ENCODE measurements around the gene HMCN2. TPM values are rescaled to one million over a fixed set of nuclear protein-coding genes. Genes with fewer than 3 reads are reported as not detected.

Gene HMCN2
- total RNA-seq, 1 donor from 2014 or later: 5.8 TPM

DNA sequence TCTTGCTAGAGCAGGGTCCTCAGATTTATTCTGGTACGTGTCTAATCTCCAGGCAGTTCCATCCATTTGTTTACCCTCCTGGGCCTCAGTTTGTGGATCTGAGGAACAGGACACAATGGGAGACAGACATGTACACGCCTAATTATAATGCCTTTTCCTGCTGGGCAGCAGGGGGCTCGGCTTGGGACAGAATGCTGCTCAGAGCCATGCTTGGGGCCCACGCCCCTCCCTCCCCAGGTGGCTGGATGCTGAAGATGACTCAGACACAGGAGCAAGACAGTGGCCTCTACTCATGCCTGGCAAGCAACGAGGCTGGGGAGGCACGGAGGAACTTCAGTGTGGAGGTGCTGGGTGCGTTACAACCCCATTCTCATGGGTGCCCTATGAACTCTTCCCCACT is 106.5 kb downstream of the HMCN2 start:
- no peak for DNase-seq (ENCODE audit: low spot score in 2 of 2, unreplicated experiment in 2 of 2)
- Mint-ChIP-seq H3K4me3 (no peak overlapping the region), H3K27ac (no peak overlapping the region), H3K36me3 (no peaks in the 10 kb centered on the region), H3K27me3 (ENCODE audit: low read depth) (peaks cover 1% of the 10 kb centered on the region), H3K9me3 (no peaks in the 10 kb centered on the region), H3K4me1 (no peaks in the 10 kb centered on the region)
- TF ChIP-seq, protein P1, sequence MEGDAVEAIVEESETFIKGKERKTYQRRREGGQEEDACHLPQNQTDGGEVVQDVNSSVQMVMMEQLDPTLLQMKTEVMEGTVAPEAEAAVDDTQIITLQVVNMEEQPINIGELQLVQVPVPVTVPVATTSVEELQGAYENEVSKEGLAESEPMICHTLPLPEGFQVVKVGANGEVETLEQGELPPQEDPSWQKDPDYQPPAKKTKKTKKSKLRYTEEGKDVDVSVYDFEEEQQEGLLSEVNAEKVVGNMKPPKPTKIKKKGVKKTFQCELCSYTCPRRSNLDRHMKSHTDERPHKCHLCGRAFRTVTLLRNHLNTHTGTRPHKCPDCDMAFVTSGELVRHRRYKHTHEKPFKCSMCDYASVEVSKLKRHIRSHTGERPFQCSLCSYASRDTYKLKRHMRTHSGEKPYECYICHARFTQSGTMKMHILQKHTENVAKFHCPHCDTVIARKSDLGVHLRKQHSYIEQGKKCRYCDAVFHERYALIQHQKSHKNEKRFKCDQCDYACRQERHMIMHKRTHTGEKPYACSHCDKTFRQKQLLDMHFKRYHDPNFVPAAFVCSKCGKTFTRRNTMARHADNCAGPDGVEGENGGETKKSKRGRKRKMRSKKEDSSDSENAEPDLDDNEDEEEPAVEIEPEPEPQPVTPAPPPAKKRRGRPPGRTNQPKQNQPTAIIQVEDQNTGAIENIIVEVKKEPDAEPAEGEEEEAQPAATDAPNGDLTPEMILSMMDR (IDR thresholded peaks at IDR 0.05; ENCODE audit: unreplicated experiment): no peak

DNA sequence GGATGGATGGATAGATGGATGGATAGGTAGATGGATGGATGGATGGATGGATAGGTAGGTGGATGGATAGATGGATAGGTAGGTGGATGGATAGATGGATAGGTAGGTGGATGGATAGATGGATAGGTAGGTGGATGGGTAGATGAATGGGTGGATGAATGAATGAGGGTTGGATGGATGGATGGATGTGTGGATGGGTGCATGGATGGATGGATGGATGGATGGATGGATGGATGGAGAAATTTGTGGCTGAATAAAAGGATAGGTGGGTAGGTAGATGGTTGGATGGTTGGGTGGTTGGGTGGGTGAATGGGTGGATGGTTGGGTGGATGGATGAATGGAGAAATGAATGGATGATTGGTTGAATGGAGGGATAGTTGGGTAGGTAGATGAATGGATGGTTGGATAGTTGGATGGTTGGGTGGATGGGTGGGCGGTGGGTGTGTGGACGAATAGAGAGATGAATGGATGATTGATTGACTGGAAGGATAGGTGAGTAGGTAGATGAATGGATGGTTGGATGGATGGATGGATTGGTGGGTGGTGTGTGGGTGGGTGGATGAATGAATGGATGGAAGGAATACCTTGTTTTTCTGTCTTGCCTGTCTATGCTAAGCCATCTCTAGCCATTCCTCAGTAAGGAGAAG is 108.2 kb downstream of the HMCN2 start:
- TF ChIP-seq, protein P1 (IDR thresholded peaks at IDR 0.05; ENCODE audit: unreplicated experiment): no peak
- DNase-seq (ENCODE audit: low spot score in 2 of 2, unreplicated experiment in 2 of 2): no peak
- no peak overlapping the region for H3K4me3 Mint-ChIP-seq
- no peaks in the 10 kb centered on the region for H3K9me3 Mint-ChIP-seq
- no peaks in the 10 kb centered on the region for H3K4me1 Mint-ChIP-seq
- H3K27me3 Mint-ChIP-seq (ENCODE audit: low read depth): no peaks in the 10 kb centered on the region
- no peaks in the 10 kb centered on the region for H3K36me3 Mint-ChIP-seq
- H3K27ac Mint-ChIP-seq: no peak overlapping the region

DNA sequence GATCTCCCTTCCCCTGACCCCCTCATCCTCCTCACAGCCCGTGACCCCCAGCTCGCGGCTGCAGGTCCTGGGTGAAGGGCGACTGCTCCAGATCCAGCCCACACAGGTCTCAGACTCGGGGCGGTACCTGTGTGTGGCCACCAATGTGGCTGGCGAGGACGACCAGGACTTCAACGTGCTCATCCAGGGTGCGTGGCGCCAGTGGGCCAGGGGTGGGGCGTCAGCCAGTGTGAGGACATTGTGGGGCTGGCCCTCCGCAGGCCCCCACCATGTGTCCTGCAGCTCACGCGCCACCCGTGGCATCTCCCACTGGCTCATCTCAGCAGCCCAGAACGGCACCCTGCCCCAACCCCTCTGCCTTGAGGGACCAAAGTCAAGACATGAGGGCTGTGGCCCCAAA is 112.1 kb downstream of the HMCN2 start:
- Mint-ChIP-seq H3K27me3 (ENCODE audit: low read depth) (no peaks in the 10 kb centered on the region), H3K4me3 (no peak overlapping the region), H3K27ac (no peak overlapping the region), H3K36me3 (no peaks in the 10 kb centered on the region), H3K9me3 (no peaks in the 10 kb centered on the region), H3K4me1 (no peaks in the 10 kb centered on the region)
- TF ChIP-seq, protein P1 (IDR thresholded peaks at IDR 0.05; ENCODE audit: unreplicated experiment): no peak
- DNase-seq (ENCODE audit: low spot score in 2 of 2, unreplicated experiment in 2 of 2): no peak

DNA sequence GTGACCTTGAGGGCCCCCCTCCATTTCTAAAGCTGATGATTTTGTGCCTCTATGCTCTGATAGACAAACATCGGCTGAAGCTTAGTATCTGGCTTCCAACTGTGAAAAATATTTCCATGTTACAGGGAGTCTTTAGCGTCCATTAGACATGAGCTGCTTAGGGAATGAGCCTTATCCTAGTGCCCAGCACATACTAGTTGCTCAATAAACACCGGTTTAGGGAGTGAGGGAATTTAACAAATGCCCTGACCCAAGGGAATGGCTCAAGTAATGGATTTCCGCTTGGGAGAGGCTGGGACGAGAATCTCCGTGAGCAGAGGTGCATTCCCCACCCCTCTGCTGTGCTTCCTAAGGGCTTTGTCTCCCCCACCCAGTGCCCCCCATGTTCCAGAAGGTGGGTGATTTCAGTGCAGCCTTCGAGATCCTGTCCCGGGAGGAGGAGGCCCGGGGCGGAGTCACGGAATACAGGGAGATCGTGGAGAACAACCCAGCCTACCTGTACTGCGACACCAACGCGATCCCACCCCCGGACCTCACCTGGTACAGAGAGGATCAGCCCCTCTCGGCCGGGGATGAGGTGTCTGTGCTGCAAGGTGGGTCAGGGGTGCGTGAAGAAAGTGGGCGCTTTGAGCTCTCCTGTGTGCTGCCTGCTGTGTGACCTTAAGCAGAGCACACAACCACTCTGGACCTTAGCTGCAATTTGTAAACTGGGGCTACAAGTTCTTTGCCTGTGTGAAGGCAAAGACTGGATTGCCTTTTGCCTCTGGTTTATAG is 113.5 kb downstream of the HMCN2 start:
- DNase-seq (ENCODE audit: low spot score in 2 of 2, unreplicated experiment in 2 of 2): no peak
- no peak overlapping the region for H3K4me3 Mint-ChIP-seq
- H3K36me3 Mint-ChIP-seq: no peaks in the 10 kb centered on the region
- H3K27ac Mint-ChIP-seq: no peak overlapping the region
- H3K27me3 Mint-ChIP-seq (ENCODE audit: low read depth): no peaks in the 10 kb centered on the region
- no peaks in the 10 kb centered on the region for H3K4me1 Mint-ChIP-seq
- no peaks in the 10 kb centered on the region for H3K9me3 Mint-ChIP-seq
- TF ChIP-seq, protein P1 (IDR thresholded peaks at IDR 0.05; ENCODE audit: unreplicated experiment): no peak

DNA sequence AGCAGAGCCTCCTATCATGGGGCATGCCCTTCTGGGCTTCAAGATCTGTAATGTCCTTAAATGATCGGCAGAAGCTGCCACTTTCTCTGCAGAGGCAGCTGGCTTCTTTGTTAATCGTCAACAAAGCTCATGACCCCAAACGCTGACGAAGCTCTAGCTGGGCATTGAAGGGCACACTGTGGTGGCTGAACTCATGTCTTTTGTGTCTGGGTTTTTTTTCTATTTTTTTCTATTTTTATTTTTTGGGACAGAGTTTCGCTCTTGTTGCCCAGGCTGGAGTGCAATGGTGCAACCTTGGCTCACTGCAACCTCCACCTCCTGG is 114.0 kb downstream of the HMCN2 start:
- no peaks in the 10 kb centered on the region for H3K9me3 Mint-ChIP-seq
- no peak overlapping the region for H3K4me3 Mint-ChIP-seq
- no peaks in the 10 kb centered on the region for H3K27me3 Mint-ChIP-seq (ENCODE audit: low read depth)
- no peaks in the 10 kb centered on the region for H3K36me3 Mint-ChIP-seq
- no peak for DNase-seq (ENCODE audit: low spot score in 2 of 2, unreplicated experiment in 2 of 2)
- no peak overlapping the region for H3K27ac Mint-ChIP-seq
- no peaks in the 10 kb centered on the region for H3K4me1 Mint-ChIP-seq
- TF ChIP-seq, protein P1 (IDR thresholded peaks at IDR 0.05; ENCODE audit: unreplicated experiment): no peak

Measured in mesothelial cell of epicardium (in vitro differentiated cells).